BLaER1 treated with 17β-estradiol and CSF1 and Interleukin-3, amounts not matched to agents 10 nM and 100 nM (cell line): ENCODE data around the gene LRG1.
A peak's percentile ranks its signal among the peaks of the same experiment; 100 is the strongest.

Experiments
- H3K27ac ChIP-seq, 11 experiments: shearing (Covaris generic); formaldehyde crosslinking; 2 replicates each; pipeline ENCODE4 v1.8.1; 2022
- H3K27me3 ChIP-seq, 11 experiments: shearing (Covaris generic); formaldehyde crosslinking; 2 replicates each; pipeline ENCODE4 v1.8.1; 2022
- H3K36me3 ChIP-seq, 11 experiments: shearing (Covaris generic); formaldehyde crosslinking; 2 replicates each; pipeline ENCODE4 v1.8.1; 2022
- H3K4me1 ChIP-seq, 10 experiments: shearing (Covaris generic); formaldehyde crosslinking; 2 replicates each; pipeline ENCODE4 v1.8.1; 2022
- H3K4me2 ChIP-seq, 11 experiments: shearing (Covaris generic); formaldehyde crosslinking; 2 replicates each; pipeline ENCODE4 v1.8.1; 2022
- H3K4me3 ChIP-seq, 10 experiments: shearing (Covaris generic); formaldehyde crosslinking; 2 replicates each; pipeline ENCODE4 v1.8.1; 2022
- H3K9ac ChIP-seq, 11 experiments: shearing (Covaris generic); formaldehyde crosslinking; 2 replicates each; pipeline ENCODE4 v1.8.1; 2022
- H3K9me3 ChIP-seq, 11 experiments: shearing (Covaris generic); formaldehyde crosslinking; replicated peaks in 1 of 11; 2 replicates each; pipeline ENCODE4 v1.8.1; 2022
- H4K20me1 ChIP-seq, 11 experiments: shearing (Covaris generic); formaldehyde crosslinking; 2 replicates each; pipeline ENCODE4 v1.8.1; 2022
- Cebpa-rat ChIP-seq, 11 experiments: shearing (Covaris generic); IDR thresholded peaks; 2 replicates each; pipeline ENCODE4 v1.8.1; 2022

LRG1 gene, protein sequence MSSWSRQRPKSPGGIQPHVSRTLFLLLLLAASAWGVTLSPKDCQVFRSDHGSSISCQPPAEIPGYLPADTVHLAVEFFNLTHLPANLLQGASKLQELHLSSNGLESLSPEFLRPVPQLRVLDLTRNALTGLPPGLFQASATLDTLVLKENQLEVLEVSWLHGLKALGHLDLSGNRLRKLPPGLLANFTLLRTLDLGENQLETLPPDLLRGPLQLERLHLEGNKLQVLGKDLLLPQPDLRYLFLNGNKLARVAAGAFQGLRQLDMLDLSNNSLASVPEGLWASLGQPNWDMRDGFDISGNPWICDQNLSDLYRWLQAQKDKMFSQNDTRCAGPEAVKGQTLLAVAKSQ

DNA sequence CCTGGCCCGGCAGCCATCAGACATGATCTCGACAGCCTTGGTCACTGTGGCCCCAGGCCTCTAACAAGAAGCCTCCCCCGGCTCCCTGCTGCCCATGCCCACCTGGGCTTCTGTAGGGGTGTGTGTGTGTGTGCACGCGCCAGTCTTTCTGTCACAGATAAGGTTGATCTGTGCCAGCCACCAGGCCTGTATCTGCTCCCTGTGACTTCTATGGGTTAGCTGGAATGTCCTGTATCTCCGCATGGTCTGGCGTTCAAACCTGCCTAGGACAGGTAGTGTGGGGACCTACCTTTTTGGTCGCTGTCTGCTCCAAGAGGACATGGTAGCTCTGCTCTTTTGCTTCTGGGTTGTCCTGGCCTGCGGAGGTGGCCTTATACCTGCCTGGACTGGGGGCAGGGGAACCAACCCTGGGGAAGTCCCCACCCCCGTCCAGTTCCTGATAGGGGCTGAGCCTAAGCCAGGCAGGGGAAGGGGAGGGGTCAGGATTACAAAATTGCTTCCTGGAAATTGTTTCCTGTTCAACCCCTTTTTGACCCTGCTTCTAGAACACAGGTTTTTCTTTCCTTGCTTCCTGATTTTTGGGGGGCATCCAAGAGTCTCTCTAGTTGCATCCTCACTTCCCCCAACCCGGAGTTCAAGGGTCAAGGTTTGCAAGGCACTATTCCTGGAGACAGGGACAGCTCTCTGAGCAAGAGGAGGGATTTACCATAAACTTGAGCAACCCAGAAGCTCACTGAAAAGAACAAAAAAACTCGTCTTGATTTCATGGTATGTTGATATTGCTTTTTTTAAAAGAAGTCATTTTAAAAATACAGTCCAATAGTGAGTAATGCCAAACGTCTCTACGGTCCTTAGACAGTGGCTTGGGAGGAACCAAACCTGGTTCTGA, at the start of gene LRG1:
Gene LRG1 (minus strand): TSS at position 344 of the 889 bp plus-strand sequence. CDS start 23 bp downstream, at position 321.
- H3K9me3 ChIP-seq, result peaks cover 9 to 15% (median 11%) of the 10 kb centered on the region in 11 experiments; a peak in 21 of 22 replicates
- no peaks in the 10 kb centered on the region for H4K20me1 ChIP-seq
- peak within 1 kb of the TSS; percentile 60 to 95 (median 78) for H3K4me2 ChIP-seq
- H3K4me1 ChIP-seq, result peaks cover 22 to 94% (median 66%) of the 10 kb centered on the region in 10 experiments
- peaks cover 0 to 7% (median 0%) of the 10 kb centered on the region in 11 experiments; a peak in 2 of 22 replicates for H3K36me3 ChIP-seq
- peak within 1 kb of the TSS; percentile 29 to 84 (median 77); a peak in 20 of 22 replicates for H3K27ac ChIP-seq
- peak within 1 kb of the TSS in 8 of 11 experiments; percentile 9 to 68 (median 55); a peak in 13 of 22 replicates for H3K9ac ChIP-seq
- peaks cover 0 to 9% (median 0%) of the 10 kb centered on the region in 11 experiments; a peak in 6 of 22 replicates for H3K27me3 ChIP-seq
- TF ChIP-seq Cebpa-rat (IDR thresholded peaks at IDR 0.05), result no peak
- H3K4me3 ChIP-seq, result peak within 1 kb of the TSS in 6 of 10 experiments; percentile 27 to 60 (median 46); a peak in 11 of 20 replicates

DNA sequence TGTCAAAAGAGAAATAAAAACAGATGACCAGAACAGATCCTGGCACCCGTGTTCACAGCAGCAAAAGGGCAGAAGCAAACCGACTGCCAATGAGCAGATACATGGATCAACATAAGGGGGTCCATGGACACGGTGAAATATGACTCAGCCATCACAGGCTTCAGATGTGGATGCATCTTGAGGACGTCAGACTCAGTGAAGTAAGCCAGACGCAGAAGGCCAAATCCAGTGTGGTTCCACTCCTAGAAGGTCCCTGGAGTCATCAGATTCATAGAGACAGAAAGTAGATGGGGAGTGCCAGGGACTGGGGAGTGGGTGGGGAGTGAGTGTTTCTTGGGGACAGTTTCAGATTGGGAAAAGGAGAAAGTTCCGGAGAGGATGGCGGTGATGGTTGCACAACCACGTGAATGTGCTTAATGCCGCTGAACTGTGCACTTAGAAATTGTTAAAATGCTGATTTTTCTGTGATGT, 48.5 kb upstream of the LRG1 start:
- H3K4me1 ChIP-seq, result peaks cover 13 to 36% (median 24%) of the 10 kb centered on the region in 10 experiments; a peak in 19 of 20 replicates

GRCh38 chr19:4587527-4587926, 47.7 kb upstream of the LRG1 start:
- Histone ChIP-seq H3K27me3 (peaks cover 0 to 21% (median 0%) of the 10 kb centered on the region in 11 experiments; a peak in 9 of 22 replicates), H3K4me3 (no peak overlapping the region), H3K27ac (no peak overlapping the region), H3K9me3 (no peaks in the 10 kb centered on the region), H3K4me1 (peaks cover 13 to 34% (median 22%) of the 10 kb centered on the region in 10 experiments; a peak in 19 of 20 replicates), H3K36me3 (no peaks in the 10 kb centered on the region), H3K4me2 (no peak overlapping the region), H3K9ac (no peak overlapping the region), H4K20me1 (peaks cover 0 to 5% (median 0%) of the 10 kb centered on the region in 11 experiments; a peak in 1 of 22 replicates)
- TF ChIP-seq Cebpa-rat (IDR thresholded peaks at IDR 0.05), result no peak

More for the DNA sequence above, 48.5 kb upstream of the LRG1 start:
- H3K4me3 ChIP-seq, result no peak overlapping the region
- H3K9ac ChIP-seq, result no peak overlapping the region
- no peak overlapping the region for H3K27ac ChIP-seq
- H3K9me3 ChIP-seq, result no peaks in the 10 kb centered on the region
- H4K20me1 ChIP-seq, result peaks cover 0 to 1% (median 0%) of the 10 kb centered on the region in 11 experiments; a peak in 1 of 22 replicates
- no peak for TF ChIP-seq Cebpa-rat (IDR thresholded peaks at IDR 0.05)
- H3K4me2 ChIP-seq, result no peak overlapping the region
- no peaks in the 10 kb centered on the region for H3K36me3 ChIP-seq
- H3K27me3 ChIP-seq, result peaks cover 0 to 15% (median 0%) of the 10 kb centered on the region in 11 experiments; a peak in 8 of 22 replicates

DNA sequence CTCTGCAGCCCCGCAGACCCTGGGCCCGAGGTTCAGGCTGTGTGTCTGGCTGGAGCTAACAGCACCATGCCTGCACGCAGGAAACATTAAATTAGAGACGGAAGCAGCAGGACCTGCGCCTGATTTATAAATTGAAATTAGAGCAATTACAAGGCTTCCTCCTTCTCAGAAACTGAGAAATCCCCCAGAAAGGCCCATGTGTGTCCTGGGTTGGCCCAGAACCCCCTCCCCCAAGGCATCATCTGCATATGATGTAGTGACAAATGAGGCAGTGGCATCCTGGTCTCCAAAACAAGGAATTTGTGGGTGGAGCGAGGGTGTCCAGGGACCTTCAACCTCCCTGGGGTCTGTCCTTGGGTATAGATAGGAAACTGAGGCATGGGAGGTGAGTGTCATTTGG, 46.9 kb upstream of the LRG1 start:
- Histone ChIP-seq H3K4me1 (peaks cover 18 to 38% (median 26%) of the 10 kb centered on the region in 10 experiments; a peak in 19 of 20 replicates), H3K4me3 (no peak overlapping the region), H3K4me2 (no peak overlapping the region), H4K20me1 (peaks cover 0 to 5% (median 0%) of the 10 kb centered on the region in 11 experiments; a peak in 1 of 22 replicates), H3K9ac (no peak overlapping the region), H3K9me3 (no peaks in the 10 kb centered on the region), H3K27me3 (peaks cover 0 to 30% (median 8%) of the 10 kb centered on the region in 11 experiments; a peak in 11 of 22 replicates), H3K27ac (no peak overlapping the region), H3K36me3 (no peaks in the 10 kb centered on the region)
- no peak for TF ChIP-seq Cebpa-rat (IDR thresholded peaks at IDR 0.05)

GRCh38 chr19:4586245-4586644, 46.4 kb upstream of the LRG1 start:
- H3K4me1 ChIP-seq, result peaks cover 18 to 34% (median 25%) of the 10 kb centered on the region in 10 experiments; a peak in 19 of 20 replicates
- H3K27ac ChIP-seq, result no peak overlapping the region
- no peaks in the 10 kb centered on the region for H3K9me3 ChIP-seq
- peaks cover 0 to 5% (median 0%) of the 10 kb centered on the region in 11 experiments; a peak in 1 of 22 replicates for H4K20me1 ChIP-seq
- H3K4me3 ChIP-seq, result no peak overlapping the region
- no peaks in the 10 kb centered on the region for H3K36me3 ChIP-seq
- TF ChIP-seq Cebpa-rat (IDR thresholded peaks at IDR 0.05), result no peak
- no peak overlapping the region for H3K4me2 ChIP-seq
- H3K27me3 ChIP-seq, result peaks cover 0 to 31% (median 8%) of the 10 kb centered on the region in 11 experiments; a peak in 11 of 22 replicates
- H3K9ac ChIP-seq, result no peak overlapping the region

- no peak for TF ChIP-seq Cebpa-rat (IDR thresholded peaks at IDR 0.05)
- no peak overlapping the region for H3K9ac ChIP-seq
- H3K9me3 ChIP-seq, result no peaks in the 10 kb centered on the region
- H3K4me3 ChIP-seq, result no peak overlapping the region
- peaks cover 16 to 31% (median 26%) of the 10 kb centered on the region in 10 experiments; a peak in 19 of 20 replicates for H3K4me1 ChIP-seq
- peaks cover 5 to 37% (median 14%) of the 10 kb centered on the region in 11 experiments for H3K27me3 ChIP-seq
- H4K20me1 ChIP-seq, result peaks cover 0 to 5% (median 0%) of the 10 kb centered on the region in 11 experiments; a peak in 1 of 22 replicates
- no peaks in the 10 kb centered on the region for H3K36me3 ChIP-seq
- H3K4me2 ChIP-seq, result no peak overlapping the region; a peak in 1 of 22 replicates
- H3K27ac ChIP-seq, result no peak overlapping the region
Measured at GRCh38 chr19:4585556-4585955, 45.7 kb upstream of the LRG1 start.

DNA sequence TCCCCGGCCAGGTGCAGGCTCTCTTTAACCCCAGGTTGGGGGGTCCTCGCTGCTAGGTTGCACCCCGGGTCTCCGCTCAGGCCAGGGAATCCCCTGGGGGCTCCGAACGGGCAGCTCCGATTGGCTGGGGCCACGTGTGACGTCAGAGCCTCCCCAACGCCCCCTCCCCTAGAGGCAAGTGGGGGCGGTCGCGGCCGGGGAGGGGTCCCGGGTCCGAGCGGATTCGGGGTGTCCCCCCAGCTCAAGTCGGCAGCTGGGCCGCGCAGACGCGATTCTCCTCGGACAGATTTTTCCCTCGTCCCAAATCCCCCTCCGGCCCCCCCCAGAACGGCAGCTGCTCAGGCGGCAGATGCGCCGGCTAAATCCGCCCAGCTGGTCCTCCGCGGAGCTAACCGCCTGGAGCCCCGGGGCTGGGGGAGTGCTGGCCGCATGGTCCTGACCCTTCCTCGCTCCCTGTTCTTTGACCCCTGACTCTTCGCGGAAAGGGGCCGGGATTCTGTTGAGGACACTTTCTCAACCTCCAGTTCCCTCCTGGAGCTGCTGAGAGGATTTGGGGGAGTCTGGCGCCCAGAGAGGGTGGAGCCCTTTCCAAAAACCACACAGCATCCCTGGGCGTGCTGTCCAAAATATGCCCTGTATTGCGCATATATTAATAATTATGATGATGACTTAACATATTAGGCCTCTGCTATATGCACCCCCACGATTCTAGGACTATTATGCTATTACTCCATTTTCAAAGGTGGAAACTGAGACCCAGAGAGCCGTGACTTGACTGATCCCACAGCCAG, 45.0 kb upstream of the LRG1 start:
- peak overlapping the region; percentile 90 to 100 (median 100) for H3K4me2 ChIP-seq
- H3K27me3 ChIP-seq, result peaks cover 12 to 44% (median 21%) of the 10 kb centered on the region in 11 experiments
- H3K36me3 ChIP-seq, result no peaks in the 10 kb centered on the region
- H3K4me3 ChIP-seq, result peak overlapping the region; percentile 58 to 76 (median 66)
- peaks cover 20 to 38% (median 32%) of the 10 kb centered on the region in 10 experiments; a peak in 19 of 20 replicates for H3K4me1 ChIP-seq
- peak overlapping the region; percentile 25 to 67 (median 56); a peak in 19 of 22 replicates for H3K27ac ChIP-seq
- peak overlapping the region; percentile 58 to 81 (median 72) for H3K9ac ChIP-seq
- H3K9me3 ChIP-seq, result no peaks in the 10 kb centered on the region
- TF ChIP-seq Cebpa-rat (IDR thresholded peaks at IDR 0.05), result no peak
- peaks cover 0 to 6% (median 0%) of the 10 kb centered on the region in 11 experiments; a peak in 2 of 22 replicates for H4K20me1 ChIP-seq
